HG02623 (cell line): ENCODE measurements around the gene LMX1B.

Experiments used
- ATAC-seq: cut with Tn5 transposase; IDR thresholded peaks from one replicate; pipeline ENCODE4 v1.9.1; 2021; ENCODE audit warnings: moderate library complexity; ENCODE audit not compliant: unreplicated experiment

Gene LMX1B

DNA sequence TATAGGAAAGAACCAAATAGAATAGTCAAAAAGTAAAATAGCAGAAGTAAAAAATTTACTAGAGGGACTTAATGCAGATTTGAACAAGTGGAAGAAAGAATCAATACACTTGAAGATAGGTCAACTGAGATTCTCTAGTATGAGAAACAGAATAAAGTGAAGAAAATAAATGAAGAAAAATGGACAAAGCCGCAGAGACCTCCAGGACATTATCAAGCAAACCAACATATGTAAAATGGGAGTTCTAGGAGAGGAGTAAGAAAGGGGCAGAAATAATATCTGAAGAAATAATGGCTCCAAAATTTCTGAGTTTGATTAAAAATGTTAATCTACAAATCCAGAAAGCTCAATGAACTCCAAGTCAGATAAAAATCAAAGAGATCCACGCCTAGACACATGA is 121.1 kb downstream of the LMX1B start:
- ATAC-seq: no peak

DNA sequence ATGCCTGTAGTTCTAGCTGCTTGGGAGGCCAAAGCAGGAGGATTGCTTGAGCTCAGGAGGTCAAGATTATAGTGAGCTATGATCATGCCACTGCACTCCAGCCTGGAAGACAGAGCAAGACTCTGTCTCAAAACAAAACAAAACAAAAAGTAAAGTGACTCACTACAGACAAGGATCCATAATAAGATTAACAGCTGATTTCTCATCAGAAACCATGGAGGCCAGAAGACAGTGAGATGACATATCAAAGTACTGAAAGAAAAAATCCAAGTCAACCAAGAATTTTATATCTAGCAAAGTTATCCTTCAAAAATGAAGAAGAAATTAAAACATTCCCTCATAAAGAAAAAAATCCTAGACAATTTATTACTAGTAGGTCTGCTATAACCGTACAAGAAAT is 121.8 kb downstream of the LMX1B start:
- ATAC-seq: no peak

DNA sequence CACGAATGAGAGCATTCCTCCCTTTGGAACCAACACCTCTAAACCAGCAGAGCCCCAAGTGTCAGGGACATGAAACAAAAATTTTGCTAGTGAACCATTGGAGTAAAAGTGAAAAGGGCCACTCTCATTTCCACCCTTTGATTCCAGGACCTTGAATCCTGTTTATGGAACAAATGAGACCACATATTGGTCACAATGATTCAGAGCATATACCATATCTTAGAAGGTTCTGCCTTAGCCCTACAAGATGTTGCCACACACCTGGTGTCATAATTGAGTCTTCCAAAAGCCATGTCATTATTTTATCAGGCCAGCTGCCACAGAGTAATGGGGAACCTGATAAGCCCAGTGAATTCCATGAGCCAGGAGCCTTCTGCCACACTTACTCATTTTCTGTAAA is 124.8 kb downstream of the LMX1B start:
- no peak for ATAC-seq

DNA sequence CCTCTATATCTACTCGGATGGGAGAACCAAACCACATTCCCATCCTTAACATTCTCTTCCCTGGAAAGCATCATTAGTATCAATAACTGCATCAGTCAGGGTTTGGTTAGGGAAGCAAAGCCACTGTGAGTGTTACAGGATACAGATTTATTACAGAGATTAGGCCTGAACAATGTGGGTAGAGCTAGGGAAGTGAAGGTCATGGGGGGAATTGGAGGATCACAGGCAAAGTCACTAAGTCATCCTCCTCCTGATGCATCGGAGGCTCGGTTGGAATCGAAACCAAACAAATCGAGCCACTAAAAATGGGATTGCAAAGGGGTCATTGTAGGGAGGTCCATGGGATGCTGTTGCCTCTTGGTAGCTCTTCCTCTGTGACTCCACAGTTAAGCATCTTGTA is 129.3 kb downstream of the LMX1B start:
- ATAC-seq: no peak

DNA sequence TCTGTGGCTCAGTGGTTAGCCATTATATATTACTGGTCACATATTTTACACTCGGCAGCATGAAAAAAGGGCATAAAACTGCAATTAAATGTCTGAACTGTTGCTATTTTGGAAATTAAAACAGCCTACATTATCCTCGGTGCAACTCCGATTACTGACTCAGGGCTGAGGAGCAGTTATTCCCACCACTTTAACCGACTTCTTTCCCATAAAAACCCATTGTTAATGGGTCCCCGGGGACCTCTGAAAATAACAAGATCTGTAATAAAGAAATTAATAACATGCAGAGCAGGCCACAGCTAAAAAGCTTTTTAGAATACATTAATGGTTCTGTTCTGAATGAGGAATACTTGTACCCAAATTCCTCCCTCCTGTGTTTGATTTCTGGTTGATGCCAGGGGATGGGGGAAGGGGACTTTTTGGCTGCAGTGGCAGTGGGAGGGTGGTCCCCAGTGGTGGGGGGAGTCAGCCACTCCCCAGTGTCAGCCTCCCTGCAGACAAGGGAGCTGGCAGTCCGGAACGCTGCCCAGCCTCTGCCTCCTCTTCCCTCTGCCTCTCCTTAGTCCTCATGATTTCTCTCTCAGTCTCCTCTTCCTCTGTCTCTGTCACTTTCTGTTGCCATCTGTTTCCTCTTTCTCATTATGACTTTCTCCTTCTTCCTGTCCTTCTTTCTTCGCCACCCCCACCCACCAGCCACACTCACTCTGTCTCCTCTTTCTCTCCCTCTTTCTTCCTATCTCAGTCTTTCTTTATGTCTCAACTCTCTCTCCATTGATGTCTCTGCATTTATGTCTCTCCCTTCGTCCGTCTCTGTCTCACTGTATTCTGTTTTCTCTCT is 132.1 kb downstream of the LMX1B start:
- no peak for ATAC-seq
